NT2/D1 (cell line): ENCODE results near the gene IL1R2.

Source experiments
- SUZ12 ChIP-seq: IDR thresholded peaks from 2 replicates; pipeline ENCODE4 v1.6.1; 2011; ENCODE audit not compliant: insufficient read length, insufficient read depth; ENCODE audit errors: extremely low read depth
- YY1 ChIP-seq: IDR thresholded peaks from 2 replicates; pipeline ENCODE4 v1.6.1; 2011; ENCODE audit not compliant: insufficient read length, insufficient read depth
- ZNF274 ChIP-seq: IDR thresholded peaks from 2 replicates; pipeline ENCODE4 v1.6.1; 2011; ENCODE audit warnings: mild to moderate bottlenecking, low read depth, low read length

DNA sequence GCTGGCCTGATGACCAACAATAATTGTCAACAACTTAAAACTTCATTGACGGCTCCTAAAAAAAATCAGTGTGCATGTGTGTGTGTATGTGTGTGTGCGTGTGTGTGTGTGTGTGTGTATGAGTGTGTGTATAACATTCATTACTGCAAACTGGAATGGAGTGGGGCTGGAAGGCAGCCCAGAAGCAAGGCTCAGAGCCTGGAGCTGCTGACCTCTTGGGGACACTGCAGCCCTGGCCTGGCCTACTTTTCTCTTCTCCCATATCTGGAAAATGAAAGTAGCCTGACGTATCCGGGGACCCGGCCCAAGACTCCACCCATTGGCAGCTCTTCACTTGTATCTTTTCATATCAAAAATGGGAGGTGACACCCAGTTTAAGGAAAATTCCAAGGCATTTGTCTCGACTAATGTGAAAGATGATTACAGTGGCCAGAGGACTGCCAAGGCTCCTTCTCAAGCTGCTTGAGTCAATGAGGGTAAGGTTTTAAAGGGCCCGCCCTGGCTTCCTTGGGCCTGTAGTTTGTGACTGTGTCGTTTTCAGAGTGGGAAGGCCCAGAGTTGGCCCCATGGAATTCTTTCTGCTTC lies 78.4 kb downstream of the IL1R2 start:
- TF ChIP-seq ZNF274: no peak
- TF ChIP-seq SUZ12: no peak
- no peak for TF ChIP-seq YY1
